Nephron (organoid): ENCODE measurements around the gene AUH.

Experiments
- H3K27ac Mint-ChIP-seq, 3 experiments: 2 replicates each; pipeline ENCODE4 v1.8.0; 2020; ENCODE audit warnings: mixed read lengths in 3 of 3, mild to moderate bottlenecking in 2 of 3, moderate library complexity in 1 of 3
- H3K27me3 Mint-ChIP-seq: 2 replicates; pipeline ENCODE4 v1.8.0; 2021; ENCODE audit warnings: low read depth, mild to moderate bottlenecking, moderate library complexity, mixed read lengths
- H3K36me3 Mint-ChIP-seq: 2 replicates; pipeline ENCODE4 v1.8.0; 2020; ENCODE audit warnings: low read depth, mixed read lengths
- H3K4me1 Mint-ChIP-seq: 2 replicates; pipeline ENCODE4 v1.8.0; 2020; ENCODE audit warnings: mixed read lengths
- H3K4me3 Mint-ChIP-seq, 3 experiments: 2 replicates each; pipeline ENCODE4 v1.8.0; 2020; ENCODE audit warnings: mild to moderate bottlenecking in 3 of 3, mixed read lengths in 3 of 3, moderate library complexity in 2 of 3
- H3K9me3 Mint-ChIP-seq: 2 replicates; pipeline ENCODE4 v1.8.0; 2020; ENCODE audit warnings: mixed read lengths
- CTCF ChIP-seq, 3 experiments: fragments of 200-600 bp; sonication (generic); IDR thresholded peaks; one replicate each; pipeline ENCODE4 v1.5.0; 2021; ENCODE audit warnings: antibody characterized with exemption in 3 of 3; ENCODE audit not compliant: unreplicated experiment in 3 of 3

The AUH gene

GRCh38 chr9:91297306-91297705 lies 64.4 kb downstream of the AUH start:
- no peak for TF ChIP-seq CTCF (IDR thresholded peaks at IDR 0.05; ENCODE audit: unreplicated experiment in 3 of 3)
- Mint-ChIP-seq H3K27ac (no peak overlapping the region), H3K4me1 (peaks cover 5% of the 10 kb centered on the region), H3K4me3 (no peak overlapping the region), H3K27me3 (no peaks in the 10 kb centered on the region), H3K9me3 (no peaks in the 10 kb centered on the region), H3K36me3 (peaks cover 60% of the 10 kb centered on the region)

- Mint-ChIP-seq H3K27ac (no peak overlapping the region), H3K36me3 (peaks cover 63% of the 10 kb centered on the region), H3K4me1 (peaks cover 5% of the 10 kb centered on the region), H3K9me3 (no peaks in the 10 kb centered on the region), H3K4me3 (no peak overlapping the region), H3K27me3 (no peaks in the 10 kb centered on the region)
- TF ChIP-seq CTCF (IDR thresholded peaks at IDR 0.05; ENCODE audit: unreplicated experiment in 3 of 3): no peak
Observed at GRCh38 chr9:91296354-91296753, 65.4 kb downstream of the AUH start.

- TF ChIP-seq CTCF (IDR thresholded peaks at IDR 0.05; ENCODE audit: unreplicated experiment in 3 of 3): no peak
- Mint-ChIP-seq H3K27me3 (no peaks in the 10 kb centered on the region), H3K9me3 (no peaks in the 10 kb centered on the region), H3K27ac (no peak overlapping the region), H3K4me1 (peaks cover 5% of the 10 kb centered on the region), H3K36me3 (peaks cover 72% of the 10 kb centered on the region), H3K4me3 (no peak overlapping the region)
Observed at GRCh38 chr9:91295357-91295756, 66.4 kb downstream of the AUH start.

- H3K9me3 Mint-ChIP-seq: no peaks in the 10 kb centered on the region
- peaks cover 60% of the 10 kb centered on the region for H3K36me3 Mint-ChIP-seq
- no peak for TF ChIP-seq CTCF (IDR thresholded peaks at IDR 0.05; ENCODE audit: unreplicated experiment in 3 of 3)
- H3K27me3 Mint-ChIP-seq: no peaks in the 10 kb centered on the region
- no peak overlapping the region for H3K4me3 Mint-ChIP-seq
- H3K4me1 Mint-ChIP-seq: no peaks in the 10 kb centered on the region
- no peak overlapping the region for H3K27ac Mint-ChIP-seq
Observed at GRCh38 chr9:91291866-91292265, 69.9 kb downstream of the AUH start.

- Mint-ChIP-seq H3K27ac (no peak overlapping the region), H3K4me1 (no peaks in the 10 kb centered on the region), H3K27me3 (no peaks in the 10 kb centered on the region), H3K4me3 (no peak overlapping the region), H3K9me3 (peaks cover 8% of the 10 kb centered on the region), H3K36me3 (peaks cover 56% of the 10 kb centered on the region)
- TF ChIP-seq CTCF (IDR thresholded peaks at IDR 0.05; ENCODE audit: unreplicated experiment in 3 of 3): no peak
Observed at GRCh38 chr9:91289244-91289643, 72.5 kb downstream of the AUH start.

GRCh38 chr9:91285729-91286353 lies 75.9 kb downstream of the AUH start:
- Mint-ChIP-seq H3K27ac (peak overlapping the region in 2 of 3 experiments; percentile 56 to 63), H3K36me3 (peaks cover 43% of the 10 kb centered on the region), H3K27me3 (no peaks in the 10 kb centered on the region), H3K4me1 (no peaks in the 10 kb centered on the region), H3K4me3 (no peak overlapping the region), H3K9me3 (peaks cover 9% of the 10 kb centered on the region)
- no peak for TF ChIP-seq CTCF (IDR thresholded peaks at IDR 0.05; ENCODE audit: unreplicated experiment in 3 of 3)
